Omental fat pad (tissue), 4 donors: ENCODE measurements around the gene MRGPRX4. TPM values are rescaled to one million over a fixed set of nuclear protein-coding genes. Genes with fewer than 3 reads are reported as not detected.
"Not testable (repeated sequence)": the region's sequence is repeated elsewhere in the genome, so short reads cannot be mapped to it uniquely, and the experiment has no call there.

Experiments used
- ATAC-seq: fragments of 150-250 bp; one replicate; pipeline ENCODE4 v1.9.1; 2016; ENCODE audit warnings: mild to moderate bottlenecking, moderate library complexity; ENCODE audit not compliant: low FRiP score
- DNase-seq: peaks from one replicate; pipeline ENCODE4 v3.0.0-alpha.2; 2019; ENCODE audit warnings: low spot score
- total RNA-seq, 4 donors: library from RNA; depleted of rRNA; stranded (reverse); fragments of >200 nt; gene quantifications; one replicate each; pipeline ENCODE4 v1.1.0, GENCODE V29; 2016
- TF ChIP-seq, protein P1 (sequence below), 3 donors: fragments of 450-650 bp; IDR thresholded peaks; one replicate each; pipeline ENCODE4 v1.5.1; 2016 to 2017; ENCODE audit warnings: antibody characterized with exemption in 3 of 3, mild to moderate bottlenecking in 3 of 3, moderate library complexity in 2 of 3

Gene MRGPRX4
- not detected for total RNA-seq

DNA sequence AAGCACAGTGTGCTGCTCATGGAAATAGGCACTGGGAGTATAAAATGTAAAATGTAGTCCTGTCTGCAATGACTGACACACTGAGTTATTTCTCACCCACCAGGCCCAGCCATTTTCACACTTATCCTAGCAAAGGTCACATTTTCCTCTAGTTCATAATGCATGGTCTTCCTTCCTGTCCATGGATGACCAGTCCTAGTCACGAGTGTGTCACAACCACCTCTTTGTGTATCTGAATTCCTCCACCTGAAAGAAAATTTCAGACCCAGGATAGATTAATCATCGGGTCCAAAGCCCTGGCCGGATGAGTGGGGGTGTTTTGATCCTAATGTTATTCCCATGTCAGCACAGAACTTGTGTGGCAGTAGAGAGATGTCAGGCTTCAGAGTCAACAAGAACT lies at the start of gene MRGPRX4:
Gene MRGPRX4, plus strand, starts transcription at position 172 of the 400 bp plus-strand sequence. CDS start 420 bp downstream, outside the sequence.
- no peak for DNase-seq
- TF ChIP-seq, protein P1, sequence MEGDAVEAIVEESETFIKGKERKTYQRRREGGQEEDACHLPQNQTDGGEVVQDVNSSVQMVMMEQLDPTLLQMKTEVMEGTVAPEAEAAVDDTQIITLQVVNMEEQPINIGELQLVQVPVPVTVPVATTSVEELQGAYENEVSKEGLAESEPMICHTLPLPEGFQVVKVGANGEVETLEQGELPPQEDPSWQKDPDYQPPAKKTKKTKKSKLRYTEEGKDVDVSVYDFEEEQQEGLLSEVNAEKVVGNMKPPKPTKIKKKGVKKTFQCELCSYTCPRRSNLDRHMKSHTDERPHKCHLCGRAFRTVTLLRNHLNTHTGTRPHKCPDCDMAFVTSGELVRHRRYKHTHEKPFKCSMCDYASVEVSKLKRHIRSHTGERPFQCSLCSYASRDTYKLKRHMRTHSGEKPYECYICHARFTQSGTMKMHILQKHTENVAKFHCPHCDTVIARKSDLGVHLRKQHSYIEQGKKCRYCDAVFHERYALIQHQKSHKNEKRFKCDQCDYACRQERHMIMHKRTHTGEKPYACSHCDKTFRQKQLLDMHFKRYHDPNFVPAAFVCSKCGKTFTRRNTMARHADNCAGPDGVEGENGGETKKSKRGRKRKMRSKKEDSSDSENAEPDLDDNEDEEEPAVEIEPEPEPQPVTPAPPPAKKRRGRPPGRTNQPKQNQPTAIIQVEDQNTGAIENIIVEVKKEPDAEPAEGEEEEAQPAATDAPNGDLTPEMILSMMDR (IDR thresholded peaks at IDR 0.05): no peak
- no peak for ATAC-seq

DNA sequence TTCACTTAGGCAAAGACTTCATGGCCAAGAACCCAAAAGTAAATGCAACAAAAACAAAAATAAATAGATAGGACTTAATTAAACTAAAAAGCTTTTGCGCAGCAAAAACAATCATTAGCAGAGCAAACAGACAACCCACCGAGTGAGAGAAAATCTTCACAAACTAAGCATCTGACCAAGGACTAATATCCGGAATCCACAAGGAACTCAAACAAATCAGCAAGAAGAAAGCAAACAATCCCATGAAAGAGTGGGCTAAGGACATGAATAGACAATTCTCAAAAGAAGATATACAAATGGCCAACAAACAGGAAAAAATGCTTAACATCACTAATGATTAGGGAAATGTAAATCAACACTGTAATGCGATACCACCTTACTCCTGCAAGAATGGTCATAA lies 41.5 kb upstream of the MRGPRX4 start:
- not testable (repeated sequence) for DNase-seq, ATAC-seq

DNA sequence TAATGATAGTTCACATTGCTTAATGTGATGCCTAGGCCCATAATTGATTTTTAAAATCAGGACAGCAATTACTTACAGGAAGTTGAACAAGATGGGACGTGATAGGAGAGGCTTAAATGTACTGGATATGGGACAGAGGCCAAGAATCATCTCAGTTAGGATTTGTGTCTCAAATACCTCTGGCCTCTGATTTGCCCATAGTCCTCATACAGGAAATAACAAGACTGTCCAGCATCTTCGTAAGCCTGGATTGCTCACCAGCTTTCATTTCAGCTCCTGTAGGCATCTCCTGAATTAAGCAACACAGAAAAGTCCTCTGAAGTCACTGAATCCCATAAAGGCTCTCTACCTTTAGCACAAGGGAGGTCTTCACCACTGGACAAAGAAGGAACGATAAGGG lies 40.3 kb upstream of the MRGPRX4 start, which contains the start of gene MRGPRX3:
Gene MRGPRX3, plus strand, starts transcription at position 231 of the 400 bp plus-strand sequence. CDS start 4,632 bp downstream, outside the sequence.
- TF ChIP-seq, protein P1 (IDR thresholded peaks at IDR 0.05): no peak
- ATAC-seq (no peak), DNase-seq (no peak)

DNA sequence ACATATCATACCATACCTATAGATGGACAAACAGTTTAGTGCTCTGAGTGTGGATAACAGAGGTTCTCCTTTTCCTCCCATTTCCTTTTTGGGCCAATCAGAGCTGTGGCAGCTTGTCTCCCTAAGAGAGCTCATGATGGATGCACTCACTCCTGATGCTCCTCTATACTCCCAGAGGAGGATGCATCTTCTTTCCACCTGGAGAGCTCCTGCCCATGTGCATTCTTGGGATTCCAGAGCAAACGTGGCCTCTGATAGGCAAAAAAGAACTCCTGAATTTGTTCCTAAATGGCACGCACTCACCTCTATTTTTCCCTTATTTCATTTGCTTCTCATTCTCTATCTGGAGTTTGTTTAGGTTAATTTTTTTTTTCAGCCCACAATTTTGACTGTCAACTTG lies 37.3 kb upstream of the MRGPRX4 start:
- TF ChIP-seq, protein P1 (IDR thresholded peaks at IDR 0.05): no peak
- ATAC-seq: no peak
- DNase-seq: no peak

DNA sequence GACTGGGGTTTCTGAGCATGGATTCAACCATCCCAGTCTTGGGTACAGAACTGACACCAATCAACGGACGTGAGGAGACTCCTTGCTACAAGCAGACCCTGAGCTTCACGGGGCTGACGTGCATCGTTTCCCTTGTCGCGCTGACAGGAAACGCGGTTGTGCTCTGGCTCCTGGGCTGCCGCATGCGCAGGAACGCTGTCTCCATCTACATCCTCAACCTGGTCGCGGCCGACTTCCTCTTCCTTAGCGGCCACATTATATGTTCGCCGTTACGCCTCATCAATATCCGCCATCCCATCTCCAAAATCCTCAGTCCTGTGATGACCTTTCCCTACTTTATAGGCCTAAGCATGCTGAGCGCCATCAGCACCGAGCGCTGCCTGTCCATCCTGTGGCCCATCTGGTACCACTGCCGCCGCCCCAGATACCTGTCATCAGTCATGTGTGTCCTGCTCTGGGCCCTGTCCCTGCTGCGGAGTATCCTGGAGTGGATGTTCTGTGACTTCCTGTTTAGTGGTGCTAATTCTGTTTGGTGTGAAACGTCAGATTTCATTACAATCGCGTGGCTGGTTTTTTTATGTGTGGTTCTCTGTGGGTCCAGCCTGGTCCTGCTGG lies 35.3 kb upstream of the MRGPRX4 start:
- DNase-seq (no peak), ATAC-seq (no peak)
- TF ChIP-seq, protein P1 (IDR thresholded peaks at IDR 0.05): no peak

DNA sequence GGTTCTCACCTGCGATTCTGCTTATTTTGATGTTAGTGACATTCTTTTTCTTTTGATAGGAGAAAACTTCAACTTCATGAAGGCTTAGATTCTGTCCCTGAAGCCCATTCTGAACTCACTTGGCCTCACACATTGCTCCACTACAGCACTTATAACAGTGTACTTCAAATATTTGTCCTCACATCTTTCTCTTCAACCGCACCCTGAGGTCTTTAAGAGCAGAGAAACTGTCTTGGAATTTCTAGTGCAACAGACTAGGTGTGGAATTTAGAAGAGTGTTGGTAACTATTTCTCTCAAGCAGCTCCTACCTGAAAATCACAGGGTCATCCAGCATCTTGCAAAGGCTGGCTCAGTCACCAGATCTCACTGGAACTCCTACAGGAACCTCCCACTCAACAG lies 32.5 kb upstream of the MRGPRX4 start:
- TF ChIP-seq, protein P1 (IDR thresholded peaks at IDR 0.05): no peak
- DNase-seq (no peak), ATAC-seq (no peak)

DNA sequence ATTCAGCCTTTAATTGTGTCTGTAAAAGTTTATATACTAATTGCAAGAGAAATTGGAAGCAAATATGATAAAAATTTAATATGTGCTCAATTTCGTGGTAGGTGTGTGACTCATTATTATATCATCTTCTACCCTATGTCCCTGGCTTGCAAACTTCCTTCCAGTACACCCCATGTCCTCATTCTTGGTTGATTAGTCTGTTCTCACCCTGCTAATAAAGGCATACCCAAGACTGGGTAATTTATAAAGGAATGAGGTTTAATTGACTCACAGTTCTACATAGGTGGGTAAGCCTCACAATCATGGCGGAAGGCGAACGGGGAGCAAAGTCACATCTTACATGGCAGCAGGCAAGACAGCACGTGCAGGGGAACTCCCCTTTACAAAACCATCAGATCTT lies 28.4 kb upstream of the MRGPRX4 start:
- TF ChIP-seq, protein P1 (IDR thresholded peaks at IDR 0.05): no peak
- DNase-seq: no peak
- no peak for ATAC-seq
